AG08395 (cell line): ENCODE measurements around the gene GALNTL6.
"Not testable (repeated sequence)": the region's sequence is repeated elsewhere in the genome, so short reads cannot be mapped to it uniquely, and the experiment has no call there.

Experiments
- DNase-seq: peaks from one replicate; pipeline ENCODE4 v3.0.0; 2012; ENCODE audit warnings: mixed read lengths, low spot score

GALNTL6 gene

GRCh38 chr4:172751550-172751949 is 938.3 kb downstream of the GALNTL6 start:
- no peak for DNase-seq

GRCh38 chr4:172758586-172759340 is 945.6 kb downstream of the GALNTL6 start:
- peak; percentile 10 for DNase-seq

DNA sequence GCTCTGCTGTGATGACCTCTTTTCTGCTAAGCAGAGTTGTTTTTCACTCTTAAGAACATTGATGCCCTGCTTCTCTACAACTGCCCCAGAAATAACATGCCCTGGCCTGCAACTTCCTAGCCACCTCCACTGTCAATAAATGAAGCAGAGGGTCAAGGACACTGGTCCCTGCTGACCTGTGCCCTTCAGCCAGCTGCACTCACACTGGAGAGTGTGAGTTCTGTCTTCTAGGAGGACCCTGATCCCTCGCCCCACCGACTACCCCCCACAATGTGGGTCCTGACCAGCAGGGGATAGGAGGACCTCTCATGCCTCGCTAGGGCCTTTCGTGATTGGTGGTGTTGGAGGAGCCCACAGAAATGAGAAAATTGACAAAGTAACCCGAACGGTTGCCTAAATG is 947.3 kb downstream of the GALNTL6 start:
- DNase-seq = no peak

- no peak for DNase-seq
Observed at GRCh38 chr4:172762895-172763294, 949.7 kb downstream of the GALNTL6 start.

DNA sequence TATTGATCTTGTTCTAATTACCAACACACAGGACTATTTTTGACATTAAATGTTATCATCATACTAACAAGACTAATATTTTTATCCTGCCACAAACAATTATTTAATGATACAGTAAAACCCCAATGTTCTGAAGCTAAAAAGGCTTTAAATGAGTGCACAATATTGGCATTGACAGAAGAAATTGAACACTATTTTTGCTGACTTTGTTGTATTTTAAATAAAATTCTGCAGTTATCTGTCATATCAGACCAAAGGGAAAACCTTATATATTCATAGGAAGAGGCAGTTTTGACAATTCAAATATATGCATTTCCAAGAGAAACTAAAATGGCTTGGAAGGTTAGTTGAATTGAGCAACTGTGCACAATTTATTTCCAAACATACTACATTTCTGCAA is 957.6 kb downstream of the GALNTL6 start:
- DNase-seq = no peak

GRCh38 chr4:172772781-172773180 is 959.6 kb downstream of the GALNTL6 start:
- DNase-seq = no peak

- no peak for DNase-seq
Observed at GRCh38 chr4:172776203-172776861, 963.1 kb downstream of the GALNTL6 start.

- DNase-seq = no peak
Observed at GRCh38 chr4:172777729-172778431, 964.7 kb downstream of the GALNTL6 start.

DNA sequence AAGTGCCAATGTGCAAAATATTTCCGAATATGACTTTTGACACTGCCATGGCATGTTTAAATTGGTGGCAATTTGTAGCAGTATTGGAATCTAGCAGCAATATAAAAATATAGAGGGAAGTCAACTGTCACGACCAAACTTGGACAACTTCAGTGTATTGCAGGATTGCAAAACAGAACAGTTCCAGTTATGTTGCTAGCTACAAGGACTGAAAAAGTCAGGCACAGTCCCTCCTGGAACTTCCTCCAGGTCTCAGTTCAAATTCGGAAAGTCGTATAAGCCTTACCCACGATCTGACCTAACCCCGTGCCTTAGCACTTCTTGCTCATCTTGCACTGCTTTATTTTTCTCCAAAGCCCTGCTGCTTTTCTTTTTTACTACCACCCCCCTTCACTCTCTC is 965.4 kb downstream of the GALNTL6 start:
- no peak for DNase-seq

GRCh38 chr4:172780566-172781081 is 967.4 kb downstream of the GALNTL6 start:
- no peak for DNase-seq

DNA sequence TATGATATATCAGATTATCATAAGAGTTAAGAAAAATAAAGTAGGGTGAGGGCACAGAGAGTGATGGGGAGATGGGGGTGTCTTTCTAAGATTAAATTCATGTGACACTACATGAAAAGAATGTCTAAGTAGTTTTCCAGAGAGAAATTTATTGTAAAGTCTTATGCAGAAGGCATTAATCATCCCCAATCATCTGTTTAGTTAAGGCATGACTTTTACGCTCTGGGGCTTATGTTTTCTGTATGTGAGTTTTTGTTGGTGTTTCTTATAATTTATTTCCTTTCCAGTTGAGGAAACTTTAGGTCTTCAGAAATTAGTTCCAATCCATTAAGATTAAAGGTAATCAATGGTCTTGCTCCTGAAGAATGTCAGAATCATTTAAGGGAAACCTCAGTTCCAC is 972.4 kb downstream of the GALNTL6 start:
- no peak for DNase-seq

DNA sequence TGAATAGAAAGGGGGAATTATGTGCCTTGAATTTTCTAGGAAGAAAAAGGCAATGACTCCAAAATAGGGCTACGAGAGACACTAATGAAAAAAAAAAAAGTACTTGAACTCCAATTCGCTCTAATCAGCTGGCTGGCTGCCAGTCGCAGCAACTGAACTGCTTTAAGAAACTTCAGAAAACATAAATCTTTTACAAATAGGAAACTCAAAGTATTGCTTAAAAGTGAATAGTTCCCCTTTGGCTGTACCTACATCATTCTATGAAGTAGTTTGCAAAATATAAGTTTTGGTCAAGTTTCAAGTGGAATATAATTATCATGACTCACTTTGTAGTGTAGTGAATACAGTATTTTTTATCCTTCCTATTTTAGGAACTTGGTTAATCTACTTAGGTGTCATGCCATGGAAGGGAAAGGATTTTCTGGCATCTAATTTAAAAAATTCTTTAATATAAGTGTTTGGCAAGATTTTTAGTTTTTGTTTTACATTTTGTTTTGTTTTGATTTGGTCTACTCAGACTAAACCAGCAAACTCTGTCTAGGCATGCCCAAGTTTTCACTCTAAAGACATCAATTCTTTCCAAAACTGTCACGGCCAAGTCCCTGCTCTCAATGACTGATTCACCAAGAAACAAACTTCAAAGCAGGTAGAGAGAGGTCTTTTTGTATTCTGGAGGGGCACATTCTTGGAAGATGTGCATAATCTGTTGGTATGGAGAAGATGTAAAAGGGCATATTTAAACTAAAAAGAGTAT is 973.0 kb downstream of the GALNTL6 start:
- DNase-seq = no peak

DNA sequence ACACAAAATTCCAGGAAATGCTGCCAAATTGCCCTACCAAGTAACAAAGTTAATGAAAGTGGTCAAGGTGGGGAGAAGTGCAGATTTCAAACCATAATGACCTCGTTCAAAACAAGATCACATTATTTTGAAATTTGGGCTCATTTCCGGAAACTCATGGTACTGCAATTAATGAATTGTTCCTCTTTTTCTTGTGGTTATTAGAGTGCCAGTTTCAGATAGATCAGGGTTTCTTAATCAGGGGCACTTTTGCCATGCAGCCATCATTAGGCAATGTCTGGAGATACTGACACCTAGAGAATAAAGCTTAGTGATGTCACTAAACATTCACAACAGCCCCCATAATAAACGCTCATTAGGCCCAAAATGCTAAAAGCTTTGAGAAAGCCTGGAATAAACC is 973.9 kb downstream of the GALNTL6 start:
- no peak for DNase-seq

DNA sequence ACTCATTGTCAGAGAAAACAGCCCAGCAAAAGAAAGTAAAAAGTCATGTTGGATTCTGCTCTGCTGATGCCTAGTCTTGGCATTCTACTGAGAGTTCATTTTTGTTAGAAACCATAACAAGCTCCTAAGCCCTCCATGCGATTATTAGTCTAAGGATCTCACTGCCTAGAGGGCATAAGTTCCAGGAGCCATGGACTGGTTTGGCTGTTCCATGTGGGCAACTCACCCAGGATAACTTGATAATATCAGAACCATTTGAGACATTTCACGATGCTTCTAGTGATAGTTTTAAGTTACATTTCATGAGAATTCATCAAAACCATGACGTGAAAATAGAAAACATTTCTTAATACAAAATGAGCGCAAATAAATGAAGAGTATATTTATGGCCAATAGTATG is 978.6 kb downstream of the GALNTL6 start:
- no peak for DNase-seq

DNA sequence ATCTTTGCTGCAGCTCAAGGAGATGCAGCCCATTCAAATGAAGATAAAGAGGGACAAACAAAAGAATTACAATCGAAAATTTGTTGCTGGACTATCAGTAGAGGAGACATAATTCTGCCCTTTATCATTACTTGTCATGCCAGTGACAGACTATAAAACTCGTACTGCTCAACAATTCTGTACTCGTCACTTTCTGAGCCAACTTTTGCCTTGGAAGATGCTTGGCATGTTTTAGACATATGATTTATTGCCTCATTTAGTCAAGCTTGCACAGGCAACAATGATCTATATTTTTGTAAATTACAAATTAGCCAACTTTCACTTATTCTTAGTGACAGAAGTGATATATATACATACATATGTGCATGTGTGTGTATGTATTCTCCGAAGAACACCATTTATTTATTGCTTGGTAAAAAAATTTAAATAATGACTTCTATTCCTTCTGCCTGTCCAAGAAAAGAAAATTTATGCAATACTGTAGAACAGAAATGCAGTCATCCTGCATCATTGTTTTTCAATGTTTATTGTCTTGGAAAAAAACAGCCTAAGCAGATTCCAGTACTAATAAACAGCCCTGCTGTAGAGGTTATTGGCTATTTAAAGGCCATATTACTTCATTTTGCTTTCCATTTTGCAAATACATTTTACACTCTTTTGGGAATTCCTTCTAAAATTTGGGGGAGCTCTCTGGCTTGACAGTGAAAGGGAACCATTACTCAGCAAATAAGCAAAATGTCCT is 980.5 kb downstream of the GALNTL6 start:
- no peak for DNase-seq

DNA sequence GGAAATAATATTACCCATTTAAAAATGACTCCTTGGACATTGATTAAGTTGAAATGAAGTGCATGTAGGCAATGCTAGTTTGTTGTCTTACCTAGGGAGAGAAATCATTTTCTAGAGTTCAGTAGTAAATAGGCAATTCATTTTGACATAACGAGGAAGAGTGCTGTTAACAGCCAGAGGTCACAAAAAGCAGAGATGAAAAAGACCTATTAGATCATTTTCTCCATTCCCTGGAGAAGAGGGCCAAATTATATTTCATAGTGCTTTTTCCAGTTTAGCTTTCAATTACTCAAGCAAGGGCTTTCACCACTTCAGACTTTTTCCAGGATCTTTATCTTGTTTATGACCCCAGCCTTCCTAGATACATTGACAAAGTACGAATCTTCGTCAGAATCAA is 981.1 kb downstream of the GALNTL6 start:
- no peak for DNase-seq

DNA sequence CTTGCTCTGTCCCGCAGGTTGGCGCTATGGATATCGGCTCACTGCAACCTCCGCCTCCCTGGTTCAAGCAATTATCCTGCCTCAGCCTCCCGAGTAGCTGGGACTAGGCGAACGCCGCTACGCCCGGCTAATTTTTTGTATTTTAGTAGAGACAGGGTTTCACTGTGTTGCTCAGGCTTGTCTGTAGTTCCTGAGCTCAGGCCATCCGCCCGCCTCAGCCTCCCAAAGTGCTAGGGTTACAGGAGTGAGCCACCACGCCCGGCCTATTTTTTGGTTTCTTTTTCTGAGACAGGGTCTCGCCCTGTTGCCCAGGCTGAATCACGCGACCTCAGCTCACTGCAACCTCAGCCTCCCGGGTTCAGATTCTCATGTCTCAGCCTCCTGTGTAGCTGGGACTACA is 984.1 kb downstream of the GALNTL6 start:
- DNase-seq = not testable (repeated sequence)

GRCh38 chr4:172802032-172802431 is 988.8 kb downstream of the GALNTL6 start:
- no peak for DNase-seq

DNA sequence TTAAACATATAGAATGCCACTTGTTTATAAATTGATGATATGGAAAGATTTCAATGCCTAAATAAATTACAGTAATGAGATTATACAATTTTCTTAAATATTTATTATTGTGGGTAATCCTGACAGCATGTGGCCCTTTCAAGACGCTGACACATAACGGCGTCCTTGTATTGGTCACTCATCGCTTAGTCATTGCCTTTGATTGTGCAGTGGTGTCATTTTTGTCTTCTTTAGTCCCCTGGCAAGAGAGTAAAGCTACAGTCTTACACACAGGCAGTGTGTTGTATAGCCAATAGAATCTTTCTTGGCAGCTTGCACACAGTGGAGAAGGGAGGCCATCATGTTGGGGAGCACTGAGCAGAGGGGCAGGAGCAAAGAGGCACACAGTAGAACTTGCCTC is 993.6 kb downstream of the GALNTL6 start:
- no peak for DNase-seq

DNA sequence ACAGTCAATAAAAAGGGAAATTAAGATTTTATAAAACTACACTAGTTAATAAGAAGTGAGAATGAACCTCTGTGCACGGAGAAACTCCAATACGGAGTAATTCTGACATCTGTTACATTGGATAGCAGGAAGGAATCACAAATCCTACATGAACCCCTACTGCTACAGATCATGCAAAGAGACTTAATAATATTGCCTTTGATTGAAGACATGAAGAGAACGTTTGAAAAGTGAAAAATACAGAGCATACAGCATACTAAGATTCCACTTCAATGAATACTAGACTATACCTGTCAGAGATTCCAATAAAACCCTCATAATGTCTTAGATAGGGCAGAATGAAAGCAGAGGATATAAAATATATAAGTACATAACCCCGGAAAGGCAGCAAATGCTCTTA is 995.0 kb downstream of the GALNTL6 start:
- DNase-seq = no peak

DNA sequence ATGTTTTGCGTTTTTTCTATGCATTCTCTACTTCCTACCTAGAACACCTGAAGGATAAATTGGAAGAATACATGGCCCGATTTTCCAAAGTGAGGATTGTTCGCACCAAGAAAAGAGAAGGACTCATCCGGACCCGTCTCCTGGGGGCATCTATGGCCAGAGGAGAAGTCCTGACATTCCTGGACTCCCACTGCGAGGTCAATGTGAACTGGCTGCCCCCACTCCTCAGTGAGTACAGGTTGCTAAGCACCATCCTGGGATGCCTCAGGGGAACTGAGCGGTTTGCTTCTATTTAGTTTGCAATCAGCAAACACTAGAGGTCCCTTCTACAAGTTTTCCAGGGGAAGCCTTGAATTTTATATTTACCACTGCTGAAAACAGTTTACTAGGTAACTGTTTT is 996.1 kb downstream of the GALNTL6 start:
- no peak for DNase-seq
